ENCODE measurements around the gene XPOT. TPM values are rescaled to one million over a fixed set of nuclear protein-coding genes. Genes with fewer than 3 reads are reported as not detected.

XPOT gene
- total and polyA plus RNA-seq, 2 of the 4 experiments (the other 2 are of a cell fraction), result 40.9 to 80.8 TPM

- Histone ChIP-seq H3K18ac (ENCODE audit: low read depth, low read length) (peak overlapping the region; percentile 26), H2BK120ac (ENCODE audit: low read depth, low read length) (peak overlapping the region; percentile 58; the same call in 1 of the 2 replicates), H2AK9ac (replicated peaks; ENCODE audit: low read depth, low read length, poor library complexity) (peak overlapping the region; percentile 90), H3K79me1 (ENCODE audit: low read depth in 1 of 2, low read length in 2 of 2) (peaks cover 9 to 29% of the 10 kb centered on the region in 2 experiments; a peak in 3 of 4 replicates), H2BK15ac (ENCODE audit: low read depth, low read length) (no peak overlapping the region; the same call in 2 of the 3 replicates), H2BK5ac (ENCODE audit: low read depth, low read length, poor library complexity, severe bottlenecking) (peak overlapping the region; percentile 96), H3K36me3 (ENCODE audit: control insufficient read depth, insufficient read depth, low read length) (peaks cover 11% of the 10 kb centered on the region), H4K8ac (ENCODE audit: low read depth in 2 of 2, low read length in 2 of 2) (peak overlapping the region; percentile 36 to 77; a peak in 3 of 4 replicates), H3K56ac (ENCODE audit: extremely low read depth, insufficient read depth, low read length) (peak overlapping the region; percentile 92), H2AFZ (replicated peaks; ENCODE audit: low read length, poor library complexity) (peak overlapping the region; percentile 98), H4K20me1 (ENCODE audit: insufficient read depth, low read length) (peaks cover 13% of the 10 kb centered on the region; the same call in 1 of the 2 replicates), H3K23ac (ENCODE audit: low read depth, low read length) (peak overlapping the region; percentile 89), H4K5ac (ENCODE audit: low read depth, low read length) (peak overlapping the region; percentile 39), H3K9me1 (ENCODE audit: insufficient read depth, low read length) (0 out of 2 replicates have a peak, but pooled peaks cover 2% of the 10 kb centered on the region), H3K4me2 (ENCODE audit: low read depth, low read length) (peak overlapping the region; percentile 93), H3K4ac (ENCODE audit: low read depth, low read length) (peak overlapping the region; percentile 90), H2BK20ac (ENCODE audit: low read depth, low read length) (peak overlapping the region; percentile 47; the same call in 1 of the 2 replicates), H3K27me3 (ENCODE audit: control insufficient read depth, insufficient read depth, low read length) (no peaks in the 10 kb centered on the region), H3K14ac (replicated peaks; ENCODE audit: low read depth, low read length) (peak overlapping the region; percentile 96), H3K4me3 (ENCODE audit: insufficient read depth, low read depth, low read length) (peak overlapping the region; percentile 89), H4K91ac (ENCODE audit: insufficient read depth, low read depth, low read length) (peak overlapping the region; percentile 65), H3K9ac (ENCODE audit: low read depth, low read length) (peak overlapping the region; percentile 79), H3K27ac (ENCODE audit: insufficient read depth, low read length) (peak overlapping the region; percentile 93), H3K9me3 (ENCODE audit: control insufficient read depth, insufficient read depth, low read length) (no peaks in the 10 kb centered on the region), H2AK5ac (ENCODE audit: low read depth, low read length) (peak overlapping the region; percentile 71), H3K4me1 (ENCODE audit: control insufficient read depth, insufficient read depth, low read length) (peaks cover 9% of the 10 kb centered on the region)
- ChIA-PET POLR2A (ENCODE audit: unreplicated experiment) (no interaction called here), CTCF (no interaction called here)
- dilution Hi-C loops (cut with HindIII; ENCODE audit: low sequenced_read_pairs, unreplicated experiment) (no loop called here), in situ Hi-C loops (cut with MboI; ENCODE audit: low sequenced_read_pairs) (no loop called here), intact Hi-C loops (cut with micrococcal nuclease) (no loop called here)
- peak; percentile 90 for DNase-seq
- BruUV-seq (replicated peaks), result no TSS peak
- peak; percentile 45 for ATAC-seq (ENCODE audit: low read depth)
- WGBS, 2 experiments (ENCODE audit: extremely low coverage in 2 of 2, insufficient read length in 1 of 2), result no CpG with 5 or more reads among the region's 16 CpGs
- TF ChIP-seq SMC3 (IDR thresholded peaks at IDR 0.05; ENCODE audit: low read depth, low read length), result no peak
- peak; percentile 92 for TF ChIP-seq NFE2L2 (IDR thresholded peaks at IDR 0.05; ENCODE audit: low read depth, low read length)
- TF ChIP-seq RAD21 (IDR thresholded peaks at IDR 0.05; ENCODE audit: low read length), result no peak
- TF ChIP-seq BHLHE40 (IDR thresholded peaks at IDR 0.05; ENCODE audit: low read depth, low read length), result peak; percentile 48; the same call in 1 of the 2 replicates
- TF ChIP-seq MXI1 (IDR thresholded peaks at IDR 0.05; ENCODE audit: borderline replicate concordance, low read depth, low read length), result 0 out of 2 replicates have a peak, but pooled peaks have one; percentile 38
- peak; percentile 73 for TF ChIP-seq MAFK (IDR thresholded peaks at IDR 0.05; ENCODE audit: low read depth, low read length)
- TF ChIP-seq FOS (IDR thresholded peaks at IDR 0.05; ENCODE audit: low read depth, low read length), result peak; percentile 70
- TF ChIP-seq MAZ (IDR thresholded peaks at IDR 0.05; ENCODE audit: borderline replicate concordance, low read depth, low read length), result no peak
- TF ChIP-seq RFX5 (IDR thresholded peaks at IDR 0.05; ENCODE audit: low read depth, low read length), result no peak
- peak; percentile 73; the same call in 1 of the 2 replicates for TF ChIP-seq POLR2A (IDR thresholded peaks at IDR 0.05; ENCODE audit: low read depth, low read length)
- no peak for TF ChIP-seq USF2 (IDR thresholded peaks at IDR 0.05; ENCODE audit: low read depth, low read length)
- TF ChIP-seq CTCF (conservative IDR thresholded peaks at IDR 0.05; ENCODE audit: low read depth, low read length), result no peak
- TF ChIP-seq CEBPB (IDR thresholded peaks at IDR 0.05; ENCODE audit: low read depth, low read length), result peak; percentile 60
- TF ChIP-seq CHD1 (IDR thresholded peaks at IDR 0.05; ENCODE audit: low read depth, low read length), result no peak; the same call in 1 of the 2 replicates
- no peak for TF ChIP-seq RCOR1 (IDR thresholded peaks at IDR 0.05; ENCODE audit: insufficient replicate concordance, low read length)
These were observed 48.6 kb downstream of the XPOT start for GRCh38 chr12:64452559-64453329.
